NOMO-1 treated with dmso at 0.1 percent for 144 hours (cell line): ENCODE results near the gene PPARG.
"Not testable (repeated sequence)": the region's sequence is repeated elsewhere in the genome, so short reads cannot be mapped to it uniquely, and the experiment has no call there.

Experiments
- DNase-seq: peaks from one replicate; lab custom pipeline; 2025; ENCODE audit not compliant: unreplicated experiment; lab: John Stamatoyannopoulos, UW

PPARG gene

DNA sequence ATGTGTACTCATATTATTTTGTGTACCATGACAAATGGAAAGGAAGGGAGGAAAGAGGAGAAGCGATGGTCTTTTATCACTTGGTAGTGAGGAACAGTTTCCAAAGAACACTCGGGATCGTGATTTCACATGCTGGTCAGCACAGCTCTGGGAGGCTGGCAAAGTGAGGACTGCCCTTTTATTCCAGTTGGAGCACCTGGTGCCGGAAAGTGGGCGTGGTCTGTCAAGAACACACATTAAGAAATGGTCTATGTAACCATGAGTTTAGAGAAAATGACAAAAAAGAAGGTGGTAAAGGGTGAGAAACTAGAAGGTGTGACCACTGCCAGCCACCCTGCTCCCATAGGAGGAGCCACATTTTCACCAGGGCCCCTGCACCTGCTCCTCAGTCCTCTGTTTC lies 188.4 kb downstream of the PPARG start:
- no peak for DNase-seq

DNA sequence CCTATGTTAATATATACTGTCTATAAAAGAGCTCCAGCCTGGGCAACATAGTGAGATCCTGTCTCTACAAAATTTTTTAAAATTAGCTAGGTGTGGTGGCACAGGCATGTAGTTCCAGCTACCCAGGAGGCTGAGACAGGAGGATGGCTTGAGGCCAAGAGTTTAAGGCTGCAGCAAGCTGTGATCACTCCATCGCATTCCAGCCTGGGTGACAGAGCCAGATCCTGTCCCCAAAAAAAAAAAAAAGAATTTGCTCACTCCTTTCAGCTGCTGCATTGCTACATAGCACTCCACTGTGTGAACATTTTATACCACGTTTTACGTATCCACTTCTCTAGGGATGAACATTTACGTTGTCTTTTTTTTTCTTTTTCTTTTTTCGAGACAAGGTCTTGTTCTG lies 189.5 kb downstream of the PPARG start:
- no peak for DNase-seq

DNA sequence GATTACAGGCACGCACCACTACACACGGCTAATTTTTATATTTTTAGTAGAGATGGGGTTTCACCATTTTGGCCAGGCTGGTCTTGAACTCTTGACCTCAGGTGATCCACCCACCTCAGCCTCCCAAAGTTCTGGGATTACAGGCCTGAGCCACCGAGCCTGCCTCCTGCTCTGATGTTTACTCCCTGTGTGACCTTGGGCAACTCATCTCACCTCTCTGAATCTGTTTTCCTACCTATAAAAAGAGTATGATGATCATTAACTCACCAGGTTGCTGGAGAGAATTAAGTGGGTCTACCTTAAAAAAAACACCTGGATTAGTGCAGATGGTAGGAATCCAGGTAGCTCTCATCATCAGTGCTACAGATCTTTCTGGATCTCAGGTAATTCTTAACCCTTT lies 190.3 kb downstream of the PPARG start:
- DNase-seq = not testable (repeated sequence)

- peak; percentile 25 for DNase-seq
Measured at GRCh38 chr3:12479919-12480427, 191.1 kb downstream of the PPARG start.

DNA sequence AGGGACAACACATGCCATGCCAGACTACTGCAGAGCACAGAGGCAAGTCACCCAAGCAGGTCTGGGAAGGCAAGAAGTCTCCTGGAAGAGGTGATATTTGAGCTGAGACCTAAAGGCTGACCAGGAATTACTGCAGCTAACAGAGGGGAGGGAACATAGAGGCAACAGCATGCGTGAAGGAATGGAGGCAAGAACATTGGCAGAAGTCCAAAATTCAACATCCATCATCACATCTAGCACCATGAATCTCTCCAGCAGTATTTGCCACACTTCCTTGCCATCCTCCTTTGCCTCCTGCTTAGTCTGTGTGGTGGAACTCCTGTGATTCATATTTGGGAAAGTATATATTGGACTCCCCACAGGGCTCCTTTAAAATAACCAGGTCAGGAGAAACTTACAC lies 194.5 kb downstream of the PPARG start:
- no peak for DNase-seq

- no peak for DNase-seq
Measured at GRCh38 chr3:12483872-12484197, 195.0 kb downstream of the PPARG start.
